HUDEP-2 (cell line): Measurements from ENCODE around the gene MCUB.
"Not testable (repeated sequence)": the region's sequence is repeated elsewhere in the genome, so short reads cannot be mapped to it uniquely, and the experiment has no call there.

Experiments
- DNase-seq, 76 experiments: peaks; one replicate each; lab custom pipeline; 2025; ENCODE audit not compliant: unreplicated experiment in 76 of 76; lab: John Stamatoyannopoulos, UW

Gene MCUB

DNA sequence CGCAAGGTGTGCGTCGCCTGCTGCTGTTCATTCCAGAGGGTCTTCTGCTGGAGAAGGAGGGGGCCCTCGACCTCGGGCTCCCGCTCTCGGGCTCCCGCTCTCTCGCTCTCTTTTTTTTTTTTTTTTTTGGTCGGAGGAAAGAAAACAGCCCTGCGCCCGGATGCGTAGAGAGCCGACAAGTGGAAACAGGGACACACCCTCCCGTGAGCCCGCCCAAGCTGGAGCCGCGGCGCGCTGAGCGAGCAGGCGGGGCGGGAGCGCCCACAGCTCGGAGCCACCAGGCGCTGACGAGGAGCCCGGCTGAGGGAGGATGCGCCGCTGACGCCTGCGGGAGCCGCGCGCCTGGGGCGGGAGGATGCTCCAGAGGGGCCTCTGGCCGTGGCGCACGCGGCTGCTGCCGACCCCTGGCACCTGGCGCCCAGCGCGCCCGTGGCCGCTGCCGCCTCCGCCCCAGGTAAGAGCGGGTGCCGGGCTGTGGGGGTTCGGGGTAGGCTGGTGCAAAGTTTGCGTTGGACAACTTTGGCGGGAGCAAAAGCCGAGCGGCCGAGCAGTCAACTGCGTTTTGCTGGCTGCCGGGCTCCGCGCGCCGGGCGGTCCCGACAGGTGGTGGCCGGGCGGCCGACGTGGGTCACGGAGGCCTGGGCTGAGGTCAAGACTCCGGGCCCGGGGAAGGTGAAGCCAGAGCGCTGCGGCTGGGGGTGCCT is at the start of gene MCUB:
MCUB (plus strand) TSS at position 264 of the 704 bp plus-strand sequence; CDS start at position 356, 92 bp downstream.
- DNase-seq, result peak in 75 of 76 experiments; percentile 4 to 91 (median 82)

DNA sequence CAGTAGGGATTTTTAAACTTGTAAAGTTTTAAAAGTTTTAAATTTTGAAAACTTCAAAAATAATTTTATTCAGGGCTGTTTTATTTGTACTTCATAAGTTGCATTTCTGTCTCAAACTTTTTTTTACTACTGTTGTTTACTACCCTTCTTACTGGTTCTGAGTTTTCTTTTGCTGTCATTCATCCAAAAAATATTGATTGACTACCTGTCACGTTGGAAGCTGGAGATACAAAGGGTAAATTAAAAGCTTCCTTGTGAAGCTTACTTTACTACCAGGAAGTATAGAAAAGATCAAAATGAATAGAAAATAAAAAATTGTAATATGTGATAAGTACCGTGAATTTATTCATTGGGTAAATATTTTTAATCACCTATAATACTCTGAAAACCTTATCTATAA is 49.4 kb upstream of the MCUB start:
- no peak for DNase-seq

DNA sequence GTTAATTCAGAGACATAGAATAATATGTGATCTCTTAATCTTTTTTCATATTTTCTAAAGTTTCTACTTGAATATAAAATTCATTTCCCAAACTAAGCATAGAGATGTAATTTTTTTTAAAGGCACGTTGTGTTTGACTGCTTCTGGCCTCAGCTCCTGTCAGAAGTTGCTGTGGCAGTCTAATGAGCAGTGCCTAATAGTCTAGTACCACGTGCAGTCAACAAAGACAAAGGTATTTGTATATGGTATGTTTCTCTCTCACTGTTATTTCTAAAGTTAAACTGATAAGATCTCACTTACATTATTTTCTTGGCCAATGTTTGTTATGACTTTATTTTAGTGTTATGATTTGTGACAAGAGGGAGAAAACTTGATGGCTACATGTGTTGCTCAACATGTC is 48.6 kb upstream of the MCUB start:
- DNase-seq, result no peak

- DNase-seq, result not testable (repeated sequence)
Measured at GRCh38 chr4:109513368-109513767, 46.7 kb upstream of the MCUB start.

DNA sequence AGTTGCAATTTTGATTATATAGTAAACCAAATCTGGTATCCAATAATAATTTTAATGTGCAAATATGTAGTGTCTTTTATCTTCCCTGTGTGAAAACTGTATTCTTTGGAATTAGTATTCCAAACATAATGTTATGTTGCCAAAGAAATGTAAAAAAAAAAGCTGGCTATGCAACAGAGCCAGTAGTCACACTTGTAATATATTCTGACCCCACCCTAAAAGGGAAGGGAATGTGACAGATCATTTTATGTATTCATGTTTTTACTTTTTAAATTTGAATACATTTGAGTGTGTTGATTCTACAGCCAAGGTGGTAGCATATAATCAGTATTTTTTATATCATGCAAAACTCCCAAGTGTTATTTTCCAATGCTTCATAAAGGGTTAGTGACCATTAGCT is 27.9 kb upstream of the MCUB start:
- no peak for DNase-seq

DNA sequence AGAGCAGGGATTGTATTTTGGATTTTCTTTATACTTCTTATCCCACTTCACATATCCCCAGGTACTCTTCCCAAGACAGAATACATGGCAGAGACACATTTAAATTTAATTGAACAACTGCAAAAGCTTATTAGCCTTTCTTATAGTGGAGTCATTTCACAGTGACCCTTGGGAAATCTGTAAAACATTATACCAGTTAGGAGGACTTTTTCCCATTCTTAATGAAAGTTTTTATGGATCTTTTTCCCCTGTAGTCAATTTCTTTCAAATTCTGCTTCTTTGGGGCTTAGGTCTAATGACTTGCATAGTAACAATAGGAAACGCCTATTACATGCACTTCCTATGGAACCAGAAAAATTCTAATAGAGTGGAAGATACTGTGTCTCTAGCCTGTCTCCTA is 14.6 kb upstream of the MCUB start:
- DNase-seq, result no peak

GRCh38 chr4:109547394-109547793 is 12.7 kb upstream of the MCUB start:
- DNase-seq, result no peak

DNA sequence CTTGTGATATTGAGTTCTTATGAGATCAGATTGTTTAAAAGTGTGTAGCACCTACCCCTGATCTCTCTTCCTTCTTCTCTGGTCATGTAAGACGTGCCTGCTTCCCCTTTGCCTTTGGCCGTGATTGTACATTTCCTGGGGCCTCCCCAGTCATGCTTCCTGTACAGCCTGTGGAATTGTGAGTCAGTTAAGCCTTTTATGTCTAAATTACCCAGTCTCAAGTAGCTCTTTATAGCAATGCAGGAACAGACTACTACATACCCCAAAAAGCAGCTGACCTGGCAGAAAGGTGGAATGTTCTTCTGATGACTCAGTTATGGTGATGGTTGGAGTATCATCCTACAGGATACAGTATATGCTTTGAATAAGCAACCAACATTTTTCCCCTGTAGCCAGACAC is 11.4 kb upstream of the MCUB start:
- no peak for DNase-seq

DNA sequence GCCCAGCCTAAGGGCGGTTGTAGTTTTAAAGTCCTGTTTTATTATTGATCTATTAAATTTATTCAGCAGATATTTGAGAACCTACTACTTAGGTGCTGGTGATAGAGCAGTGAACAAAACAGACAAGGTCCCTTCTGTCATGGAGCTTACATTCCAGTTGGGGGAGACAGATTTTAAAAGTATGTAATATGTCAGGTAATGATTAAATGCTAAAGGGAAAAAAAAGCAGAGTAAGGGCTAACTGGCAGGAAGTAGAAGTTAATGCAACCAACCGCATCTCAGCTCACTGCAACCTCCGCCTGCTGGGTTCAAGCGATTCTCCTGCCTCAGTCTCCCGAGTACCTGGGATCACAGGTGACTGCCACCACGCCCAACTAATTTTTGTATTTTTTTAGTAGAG is 7.8 kb upstream of the MCUB start:
- no peak for DNase-seq

- DNase-seq, result no peak
Measured at GRCh38 chr4:109553130-109553529, 6.9 kb upstream of the MCUB start.

DNA sequence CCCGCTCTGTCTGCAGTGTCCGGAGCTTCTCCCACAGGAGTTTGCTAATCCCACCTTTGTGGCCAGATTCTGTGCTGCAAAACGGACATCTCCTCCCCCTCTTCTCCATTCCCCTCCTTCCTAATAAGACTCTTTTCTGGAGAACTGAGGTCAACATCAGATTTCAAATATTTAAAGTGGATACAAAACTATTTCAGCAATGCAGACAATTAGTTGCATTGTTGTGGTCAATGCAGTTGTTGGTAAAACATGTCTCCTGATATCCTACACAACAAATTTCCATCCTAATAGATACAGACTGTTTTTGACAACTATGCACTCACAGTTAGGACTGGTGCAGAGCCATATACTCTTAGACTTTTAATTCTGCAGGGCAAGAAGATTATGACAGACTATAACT is 5.1 kb upstream of the MCUB start:
- DNase-seq, result no peak

DNA sequence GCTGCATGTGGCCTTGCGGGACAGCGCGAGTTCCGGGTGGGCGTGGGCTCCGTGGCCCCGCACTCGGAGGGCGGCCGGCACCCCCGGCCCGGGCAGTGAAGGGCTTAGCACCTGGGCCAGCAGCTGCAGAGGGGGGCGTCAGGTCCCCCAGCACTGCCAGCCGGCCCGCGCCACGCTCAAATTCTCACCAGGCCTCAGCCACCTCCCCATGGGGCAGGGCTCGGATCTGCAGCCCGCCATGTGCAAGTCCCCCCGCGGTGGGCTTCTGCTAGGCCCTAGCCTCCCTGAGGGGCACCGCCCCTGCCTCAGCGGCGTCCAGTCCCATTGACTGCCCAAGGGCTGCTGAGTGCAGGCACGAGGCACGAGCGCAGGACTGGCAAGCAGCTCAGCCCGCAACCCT is 2.6 kb upstream of the MCUB start:
- no peak for DNase-seq

DNA sequence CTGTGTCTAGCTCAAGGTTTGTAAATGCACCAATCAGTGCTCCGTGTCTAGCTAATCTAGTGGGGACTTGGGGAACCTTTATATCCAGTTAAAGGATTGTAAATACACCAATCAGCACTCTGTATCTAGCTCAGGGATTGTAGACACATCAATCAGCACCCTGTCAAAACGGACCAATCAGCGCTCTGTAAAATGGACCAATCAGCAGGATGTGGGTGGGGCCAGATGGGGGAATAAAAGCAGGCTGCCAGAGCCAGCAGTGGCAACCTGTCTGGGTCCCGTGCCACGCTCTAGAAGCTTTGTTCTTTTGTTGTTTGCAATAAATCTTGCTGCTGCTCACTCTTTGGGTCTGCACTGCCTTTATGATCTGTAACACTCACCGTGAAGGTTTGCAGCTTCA is 2.0 kb upstream of the MCUB start:
- DNase-seq, result peak in 4 of 76 experiments; percentile 1 to 6 (median 2)

DNA sequence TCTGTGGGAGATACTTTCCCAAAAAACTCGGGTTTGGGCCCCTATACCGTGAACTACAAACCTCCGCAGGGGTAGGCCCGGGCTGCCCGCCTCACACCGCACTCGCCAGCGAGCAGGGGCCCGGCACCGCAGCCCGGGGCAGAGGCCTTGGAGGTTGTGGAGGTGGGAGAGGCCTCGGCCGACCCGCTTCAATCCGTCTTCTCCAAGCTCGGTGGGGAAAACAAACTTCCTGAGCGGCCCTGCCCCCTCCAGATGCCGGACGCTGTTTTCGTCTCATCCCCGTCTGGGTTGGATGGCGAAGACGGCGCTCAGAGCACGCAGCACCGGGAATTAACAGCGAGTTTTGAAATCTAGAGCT is 442 bp upstream of the MCUB start:
- DNase-seq, result peak in 24 of 76 experiments; percentile 3 to 87 (median 38)

DNA sequence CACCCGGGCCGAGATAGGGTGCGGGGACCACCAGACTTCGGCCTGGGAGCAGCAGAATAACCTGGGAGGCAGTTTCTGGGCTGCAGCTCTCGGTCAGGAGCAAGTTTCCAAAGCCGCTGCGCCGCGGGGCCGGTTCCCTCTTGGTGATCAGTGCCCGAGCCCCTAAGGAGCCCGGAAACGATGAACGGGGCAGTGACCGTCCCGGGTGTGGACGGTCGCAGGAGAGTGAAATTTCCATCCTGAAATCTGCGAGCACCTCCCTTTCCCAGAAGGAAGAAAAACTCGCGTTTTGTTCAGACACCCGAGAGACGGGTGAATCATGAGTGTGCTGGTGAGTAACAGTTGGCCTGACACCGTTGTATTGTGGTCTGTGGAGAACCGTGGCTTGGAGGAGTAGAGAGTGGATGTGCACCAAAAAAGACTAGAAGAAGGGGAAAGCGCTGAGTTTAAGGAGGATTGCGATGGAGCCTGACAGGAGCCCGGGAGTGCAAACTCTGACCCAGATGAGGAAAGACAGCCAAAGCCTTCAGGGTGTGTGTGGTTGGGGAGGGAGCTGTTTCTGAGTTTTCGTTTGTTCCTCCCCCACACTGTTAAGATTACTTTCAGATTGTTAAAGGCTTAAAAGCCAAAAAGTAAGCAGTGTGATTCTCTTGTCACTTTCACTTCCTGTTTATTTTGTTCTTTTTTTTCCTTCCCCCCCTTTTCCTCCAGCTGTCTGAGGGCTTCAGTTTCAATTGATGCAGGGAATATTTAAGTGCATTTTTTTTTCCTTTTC is 828 bp downstream of the MCUB start:
- DNase-seq, result peak in 41 of 76 experiments; percentile 5 to 50 (median 20)

GRCh38 chr4:109562457-109563239 is 2.6 kb downstream of the MCUB start:
- no peak for DNase-seq

DNA sequence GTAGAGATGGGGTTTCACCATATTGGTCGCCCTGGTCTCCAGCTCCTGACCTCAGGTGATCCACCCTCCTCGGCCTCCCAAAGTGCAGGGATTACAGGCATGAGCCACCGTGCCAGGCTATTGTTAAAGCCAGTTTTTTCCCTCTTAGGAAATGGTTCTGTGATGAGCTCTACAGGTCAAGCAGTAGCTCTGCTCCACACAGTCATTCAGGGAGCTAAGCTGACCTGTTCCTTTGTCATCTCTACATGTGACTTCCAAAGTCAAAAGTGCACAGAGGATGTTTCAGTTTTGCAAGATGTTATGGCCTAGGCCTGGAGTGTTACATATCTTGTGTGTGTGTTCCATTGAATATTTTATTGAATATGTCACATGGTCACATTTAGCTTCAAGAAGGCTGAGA is 11.4 kb downstream of the MCUB start:
- no peak for DNase-seq

- no peak for DNase-seq
Measured at GRCh38 chr4:109572154-109572553, 12.1 kb downstream of the MCUB start.

- DNase-seq, result peak in 24 of 76 experiments; percentile 1 to 47 (median 16)
Measured at GRCh38 chr4:109574443-109574850, 14.4 kb downstream of the MCUB start.

DNA sequence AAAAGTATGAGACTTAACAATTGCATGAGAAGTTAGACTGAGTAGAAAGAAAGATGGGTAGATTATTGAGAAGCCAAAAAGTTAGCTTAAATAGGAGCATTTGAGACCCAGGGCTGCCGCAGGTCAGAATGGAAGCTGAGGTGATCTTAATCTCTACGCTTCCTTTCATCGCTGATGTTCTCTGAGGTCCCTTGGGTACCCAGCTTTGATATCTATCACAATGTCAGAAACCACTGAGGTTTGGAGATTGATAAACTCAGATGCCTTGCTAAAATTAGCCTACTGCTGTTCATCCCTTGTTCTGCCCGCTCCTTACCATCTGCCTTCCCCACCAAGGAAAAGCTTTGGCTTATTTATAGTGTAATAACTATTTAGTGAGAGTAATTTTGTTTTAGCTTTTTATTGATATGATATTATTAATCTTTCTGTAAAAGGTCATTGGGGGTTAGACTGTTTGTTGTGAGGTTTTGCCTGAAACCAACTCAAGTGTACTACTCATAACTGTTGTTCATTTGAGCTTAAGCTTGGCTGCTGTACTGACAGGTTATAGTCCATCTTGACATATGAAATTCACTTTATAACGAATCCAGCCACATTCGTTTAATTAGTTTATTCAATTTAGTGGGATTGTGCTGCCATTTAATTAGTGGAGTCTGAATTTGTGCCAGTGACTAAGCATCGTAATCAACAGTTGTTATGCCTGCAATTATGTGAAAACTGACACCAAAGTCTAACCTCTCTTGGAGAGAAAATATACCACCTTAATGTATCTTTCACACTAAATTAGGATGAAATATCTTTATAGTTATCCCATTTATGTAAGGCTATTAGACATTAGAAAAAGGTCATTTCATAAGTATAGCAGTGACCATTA is 15.1 kb downstream of the MCUB start:
- DNase-seq, result no peak
